IMR-90 (cell line): ENCODE results near the gene UXS1. TPM values are rescaled to one million over a fixed set of nuclear protein-coding genes. Genes with fewer than 3 reads are reported as not detected.

ENCODE experiments used
- ATAC-seq: fragments of 200-7000 bp; cut with Tn5 transposase; 2 replicates; pipeline ENCODE4 v1.9.1; 2020; ENCODE audit warnings: low read depth, mild to moderate bottlenecking, moderate library complexity
- BruUV-seq: library from RNA; stranded (reverse); fragments of 400-500 nt; replicated peaks from 2 replicates; lab custom pipeline; 2021; lab: Mats Ljungman, UMichigan
- CTCF ChIA-PET: fragments of 300-600 bp; formaldehyde crosslinking; extraction: SDS; loops from one replicate; lab custom pipeline; 2021; ENCODE audit warnings: antibody characterized with exemption; lab: Yijun Ruan, JAX
- POLR2A ChIA-PET: fragments of 300-600 bp; sonication (Branson Sonifier 250); formaldehyde crosslinking; loops from one replicate; lab custom pipeline; 2022; ENCODE audit warnings: antibody characterized with exemption; ENCODE audit not compliant: unreplicated experiment; lab: Charles Lee
- DNase-seq: peaks from one replicate; pipeline ENCODE4 v3.0.0; 2013
- H2AFZ ChIP-seq: replicated peaks from 2 replicates; pipeline ENCODE3; 2013; ENCODE audit warnings: low read length, mild to moderate bottlenecking; ENCODE audit not compliant: poor library complexity
- H2AK5ac ChIP-seq: 2 replicates; pipeline ENCODE4 v1.6.1; 2013; ENCODE audit warnings: low read depth, low read length, inconsistent platforms
- H2AK9ac ChIP-seq: replicated peaks from 2 replicates; pipeline ENCODE3; 2013; ENCODE audit warnings: mild to moderate bottlenecking, low read depth, low read length, moderate library complexity; ENCODE audit not compliant: poor library complexity
- H2BK120ac ChIP-seq: 2 replicates; pipeline ENCODE4 v1.6.1; 2013; ENCODE audit warnings: low read depth, low read length, inconsistent platforms
- H2BK15ac ChIP-seq: 3 replicates; pipeline ENCODE4 v1.6.1; 2013; ENCODE audit warnings: low read depth, low read length, inconsistent platforms
- H2BK20ac ChIP-seq: 2 replicates; pipeline ENCODE4 v1.6.1; 2013; ENCODE audit warnings: low read depth, mild to moderate bottlenecking, inconsistent platforms, low read length, moderate library complexity
- H2BK5ac ChIP-seq: 2 replicates; pipeline ENCODE4 v1.6.1; 2013; ENCODE audit warnings: mild to moderate bottlenecking, low read depth, low read length, inconsistent platforms; ENCODE audit not compliant: poor library complexity, severe bottlenecking
- H3K14ac ChIP-seq: replicated peaks from 2 replicates; pipeline ENCODE4 v1.6.1; 2013; ENCODE audit warnings: low read depth, low read length, inconsistent platforms
- H3K18ac ChIP-seq: 2 replicates; pipeline ENCODE4 v1.6.1; 2013; ENCODE audit warnings: low read depth, low read length, control low read depth
- H3K23ac ChIP-seq: 2 replicates; pipeline ENCODE4 v1.6.1; 2013; ENCODE audit warnings: low read depth, low read length, inconsistent platforms
- H3K27ac ChIP-seq: 2 replicates; pipeline ENCODE4 v1.5.1; 2013; ENCODE audit warnings: mild to moderate bottlenecking, control low read depth, low read length; ENCODE audit not compliant: insufficient read depth
- H3K27me3 ChIP-seq: 2 replicates; pipeline ENCODE4 v1.6.1; 2013; ENCODE audit warnings: low read length; ENCODE audit not compliant: control insufficient read depth, insufficient read depth
- H3K36me3 ChIP-seq: 2 replicates; pipeline ENCODE4 v1.6.1; 2013; ENCODE audit warnings: low read length, mixed read lengths; ENCODE audit not compliant: control insufficient read depth, insufficient read depth
- H3K4ac ChIP-seq: 2 replicates; pipeline ENCODE4 v1.6.1; 2013; ENCODE audit warnings: low read depth, low read length, inconsistent platforms
- H3K4me1 ChIP-seq: 2 replicates; pipeline ENCODE4 v1.6.1; 2013; ENCODE audit warnings: low read length, mixed read lengths; ENCODE audit not compliant: control insufficient read depth, insufficient read depth
- H3K4me2 ChIP-seq: 2 replicates; pipeline ENCODE4 v1.6.1; 2013; ENCODE audit warnings: low read depth, mild to moderate bottlenecking, control low read depth, low read length, moderate library complexity
- H3K4me3 ChIP-seq: 2 replicates; pipeline ENCODE4 v1.5.1; 2013; ENCODE audit warnings: low read depth, mild to moderate bottlenecking, control low read depth, low read length, moderate library complexity; ENCODE audit not compliant: insufficient read depth
- H3K56ac ChIP-seq: 2 replicates; pipeline ENCODE4 v1.6.1; 2013; ENCODE audit warnings: low read length, inconsistent platforms; ENCODE audit not compliant: insufficient read depth; ENCODE audit errors: extremely low read depth
- H3K79me1 ChIP-seq, 2 experiments: 2 replicates each; pipeline ENCODE4 v1.6.1; 2013; ENCODE audit warnings: low read length in 2 of 2, inconsistent platforms in 1 of 2, low read depth in 1 of 2
- H3K9ac ChIP-seq: 2 replicates; pipeline ENCODE4 v1.6.1; 2013; ENCODE audit warnings: low read depth, low read length, control low read depth
- H3K9me1 ChIP-seq: 2 replicates; pipeline ENCODE4 v1.6.1; 2013; ENCODE audit warnings: low read length, inconsistent platforms; ENCODE audit not compliant: insufficient read depth
- H3K9me3 ChIP-seq: 2 replicates; pipeline ENCODE4 v1.6.1; 2013; ENCODE audit warnings: low read length; ENCODE audit not compliant: control insufficient read depth, insufficient read depth
- H4K20me1 ChIP-seq: 2 replicates; pipeline ENCODE4 v1.6.1; 2013; ENCODE audit warnings: low read length, inconsistent platforms; ENCODE audit not compliant: insufficient read depth
- H4K5ac ChIP-seq: 2 replicates; pipeline ENCODE4 v1.6.1; 2013; ENCODE audit warnings: mild to moderate bottlenecking, low read depth, low read length, control low read depth
- H4K8ac ChIP-seq, 2 experiments: 2 replicates each; pipeline ENCODE4 v1.6.1; 2013; ENCODE audit warnings: low read depth in 2 of 2, low read length in 2 of 2, control low read depth in 1 of 2, inconsistent platforms in 1 of 2
- H4K91ac ChIP-seq: 2 replicates; pipeline ENCODE4 v1.6.1; 2013; ENCODE audit warnings: low read depth, low read length, inconsistent platforms; ENCODE audit not compliant: insufficient read depth
- MXI1 ChIP-seq: IDR thresholded peaks from 2 replicates; pipeline ENCODE4 v1.6.1; 2012; ENCODE audit warnings: low read depth, mild to moderate bottlenecking, low read length, moderate library complexity, borderline replicate concordance
- NFE2L2 ChIP-seq: fragments of 150-350 bp; IDR thresholded peaks from 2 replicates; pipeline ENCODE4 v1.6.1; 2016; ENCODE audit warnings: low read depth, mild to moderate bottlenecking, low read length
- RAD21 ChIP-seq: IDR thresholded peaks from 2 replicates; pipeline ENCODE4 v1.6.1; 2012; ENCODE audit warnings: low read length, improper control_type of control experiment
- RFX5 ChIP-seq: IDR thresholded peaks from 2 replicates; pipeline ENCODE4 v1.8.0; 2012; ENCODE audit warnings: low read depth, mild to moderate bottlenecking, low read length, moderate library complexity
- SMC3 ChIP-seq: fragments of 150-350 bp; IDR thresholded peaks from 2 replicates; pipeline ENCODE4 v1.6.1; 2016; ENCODE audit warnings: low read depth, mild to moderate bottlenecking, antibody characterized with exemption, low read length, moderate library complexity
- WGBS, 2 experiments: methylation state at CpG; one replicate each; pipeline versions ENCODE4 v1.1.5 to v1.1.7; 2013; ENCODE audit warnings: missing lambda C conversion rate in 2 of 2; ENCODE audit not compliant: insufficient read length in 1 of 2; ENCODE audit errors: extremely low coverage in 2 of 2; 5-methylcytosine and 5-hydroxymethylcytosine counted together
- dilution Hi-C: fragments of 300-500 bp; cut with HindIII; formaldehyde crosslinking; loops from one replicate; pipeline ENCODE4 v1.14.3; 2018; ENCODE audit warnings: low sequenced_read_pairs; ENCODE audit not compliant: unreplicated experiment
- in situ Hi-C: fragments of 300-500 bp; cut with MboI; formaldehyde crosslinking; loops from 3 replicates; pipeline ENCODE4 v1.14.3; 2019; ENCODE audit warnings: low sequenced_read_pairs, inconsistent platforms, mixed read lengths
- intact Hi-C: fragments of 100-400 bp; cut with micrococcal nuclease; formaldehyde crosslinking; loops from 2 replicates; pipeline ENCODE4 v1.10.0; 2022
- polyA plus RNA-seq, 3 experiments: library from polyadenylated mRNA; depleted of rRNA; stranded (reverse); fragments of >200 nt; gene quantifications; 2 replicates each; pipeline ENCODE4 v1.2.3, GENCODE V29; 2012; ENCODE audit warnings: low replicate concordance in 1 of 3
- total RNA-seq: library from RNA; depleted of rRNA; stranded (reverse); fragments of >200 nt; gene quantifications from 2 replicates; pipeline ENCODE4 v1.2.3, GENCODE V29; 2012
- TF ChIP-seq, protein P1 (sequence below): fragments of 150-350 bp; IDR thresholded peaks from 2 replicates; pipeline ENCODE4 v1.6.1; 2017; ENCODE audit warnings: mild to moderate bottlenecking, antibody characterized with exemption, low read length, low read depth

UXS1 gene
- total and polyA plus RNA-seq, 2 of the 4 experiments (the other 2 are of a cell fraction): 33.7 to 54.3 TPM

DNA sequence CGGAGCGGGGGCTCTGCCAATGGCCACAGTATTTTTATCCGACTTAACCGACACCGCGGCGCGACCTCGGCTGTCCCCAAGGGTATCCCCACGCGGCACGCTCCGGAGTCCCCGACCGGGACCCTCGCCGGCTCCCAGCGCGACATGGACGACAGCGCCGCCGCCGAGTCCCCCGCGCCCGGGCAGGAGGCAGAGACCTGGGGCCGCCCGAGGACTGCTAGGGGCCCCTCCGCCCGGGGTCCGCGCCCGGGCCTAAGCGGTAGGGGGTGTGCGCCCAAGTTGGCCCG, 468 bp downstream of the UXS1 start:
- no peak for DNase-seq
- H3K18ac ChIP-seq: no peak overlapping the region
- TF ChIP-seq RFX5 (no peak), SMC3 (no peak), MXI1 (no peak), RAD21 (no peak), NFE2L2 (no peak)
- TF ChIP-seq, protein P1, sequence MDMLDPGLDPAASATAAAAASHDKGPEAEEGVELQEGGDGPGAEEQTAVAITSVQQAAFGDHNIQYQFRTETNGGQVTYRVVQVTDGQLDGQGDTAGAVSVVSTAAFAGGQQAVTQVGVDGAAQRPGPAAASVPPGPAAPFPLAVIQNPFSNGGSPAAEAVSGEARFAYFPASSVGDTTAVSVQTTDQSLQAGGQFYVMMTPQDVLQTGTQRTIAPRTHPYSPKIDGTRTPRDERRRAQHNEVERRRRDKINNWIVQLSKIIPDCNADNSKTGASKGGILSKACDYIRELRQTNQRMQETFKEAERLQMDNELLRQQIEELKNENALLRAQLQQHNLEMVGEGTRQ: no peak
- H3K27ac ChIP-seq: peak overlapping the region; percentile 43
- ChIA-PET CTCF (no interaction called here), POLR2A (no interaction called here)
- no peak overlapping the region for H2BK120ac ChIP-seq
- no peak overlapping the region for H3K23ac ChIP-seq
- H3K9me1 ChIP-seq: peaks cover 13% of the 10 kb centered on the region
- no TSS peak for BruUV-seq
- no peak overlapping the region for H4K91ac ChIP-seq
- H3K4ac ChIP-seq: no peak overlapping the region
- H3K4me3 ChIP-seq: peak overlapping the region; percentile 87
- peak overlapping the region; percentile 59 for H3K9ac ChIP-seq
- no peaks in the 10 kb centered on the region for H3K27me3 ChIP-seq
- 0% methylated on average over 8 of the region's 37 CpGs; no CpG with 5 or more reads in 1 of the 2 experiments for WGBS, 2 experiments
- H2AFZ ChIP-seq: peak overlapping the region; percentile 98
- no peak overlapping the region for H2BK20ac ChIP-seq
- no peaks in the 10 kb centered on the region for H3K36me3 ChIP-seq
- no peak overlapping the region for H4K5ac ChIP-seq
- in situ Hi-C loops (no loop called here), dilution Hi-C loops (no loop called here), intact Hi-C loops (loop anchor here (5.0 to 10.0 kb wide), 4 partner anchors 51 to 619 kb away; no protein-coding TSS in a partner anchor)
- no peak overlapping the region for H3K56ac ChIP-seq
- peak overlapping the region; percentile 1 for H2BK5ac ChIP-seq
- no peak overlapping the region for H2AK5ac ChIP-seq
- H2AK9ac ChIP-seq: no peak overlapping the region
- H3K4me2 ChIP-seq: peak overlapping the region; percentile 82
- no peak overlapping the region for H2BK15ac ChIP-seq
- peaks cover 11% of the 10 kb centered on the region; the same call in 1 of the 2 replicates for H4K20me1 ChIP-seq
- no peak overlapping the region for H4K8ac ChIP-seq
- H3K9me3 ChIP-seq: no peaks in the 10 kb centered on the region
- ATAC-seq: no peak
- no peak overlapping the region for H3K14ac ChIP-seq
- H3K79me1 ChIP-seq: peaks cover 14 to 36% of the 10 kb centered on the region in 2 experiments
- peaks cover 10% of the 10 kb centered on the region for H3K4me1 ChIP-seq
